ENCODE measurements around the gene HCRTR2. TPM values are rescaled to one million over a fixed set of nuclear protein-coding genes. Genes with fewer than 3 reads are reported as not detected.
"Not testable (repeated sequence)": the region's sequence is repeated elsewhere in the genome, so short reads cannot be mapped to it uniquely, and the experiment has no call there.

Gene HCRTR2
- total RNA-seq, 1 donor from 2014 or later, result not detected

- intact Hi-C loops (cut with micrococcal nuclease), result no loop called here
Observed at GRCh38 chr6:55212156-55212555, 37.8 kb downstream of the HCRTR2 start.

GRCh38 chr6:55220961-55221360 lies 46.6 kb downstream of the HCRTR2 start:
- intact Hi-C loops (cut with micrococcal nuclease), result no loop called here

- intact Hi-C loops (cut with micrococcal nuclease), result no loop called here
Observed at GRCh38 chr6:55227862-55228261, 53.5 kb downstream of the HCRTR2 start.

DNA sequence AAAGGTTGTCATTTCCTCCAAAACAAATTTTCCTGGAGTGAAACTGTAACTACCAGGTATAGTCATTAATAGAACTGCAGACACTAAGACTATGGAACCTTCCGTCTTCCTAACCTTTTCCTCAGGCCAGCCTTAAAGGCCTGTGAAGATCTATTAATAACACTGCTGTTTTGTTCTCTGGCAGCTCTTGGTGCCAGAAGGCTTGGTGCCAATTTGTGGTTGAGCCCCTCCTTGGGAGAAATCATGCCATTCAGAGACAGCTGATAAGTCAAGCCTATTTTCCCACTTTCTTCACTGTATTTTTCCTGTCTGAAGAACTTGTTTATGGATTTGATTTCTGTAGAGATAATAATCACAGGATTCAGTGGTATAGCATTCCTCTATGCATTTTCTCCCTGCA lies 64.8 kb downstream of the HCRTR2 start:
- intact Hi-C loops (cut with micrococcal nuclease), result no loop called here

- intact Hi-C loops (cut with micrococcal nuclease), result loop anchor here (2.0 kb wide), 1 partner anchor 522 kb away; no protein-coding TSS in a partner anchor
Observed at GRCh38 chr6:55240975-55241605, 66.8 kb downstream of the HCRTR2 start.

DNA sequence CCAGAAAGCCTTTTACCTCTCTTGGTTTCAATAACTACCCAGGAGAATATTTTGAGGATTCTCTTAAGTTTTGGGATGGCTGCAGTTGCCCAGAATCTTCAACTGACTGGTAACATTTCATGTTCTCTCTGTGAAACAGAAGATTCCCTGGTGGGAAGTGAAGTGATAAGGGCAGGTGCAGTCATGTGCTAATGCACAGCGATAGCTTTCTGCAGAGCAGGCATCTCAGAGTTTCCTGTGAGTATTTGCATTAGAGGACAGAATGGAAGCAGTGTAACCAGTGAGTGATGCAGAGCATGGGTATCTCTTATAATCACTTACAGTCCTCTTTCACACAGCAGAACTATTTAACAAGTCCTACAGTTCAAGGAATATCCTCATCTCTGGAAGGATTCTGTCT lies 76.1 kb downstream of the HCRTR2 start:
- intact Hi-C loops (cut with micrococcal nuclease), result no loop called here

- intact Hi-C loops (cut with micrococcal nuclease), result no loop called here
Observed at GRCh38 chr6:55255113-55255512, 80.8 kb downstream of the HCRTR2 start.

GRCh38 chr6:55260181-55260580 lies 85.9 kb downstream of the HCRTR2 start:
- intact Hi-C loops (cut with micrococcal nuclease), result no loop called here

- intact Hi-C loops (cut with micrococcal nuclease), result no loop called here
Observed at GRCh38 chr6:55265409-55266114, 91.2 kb downstream of the HCRTR2 start.

DNA sequence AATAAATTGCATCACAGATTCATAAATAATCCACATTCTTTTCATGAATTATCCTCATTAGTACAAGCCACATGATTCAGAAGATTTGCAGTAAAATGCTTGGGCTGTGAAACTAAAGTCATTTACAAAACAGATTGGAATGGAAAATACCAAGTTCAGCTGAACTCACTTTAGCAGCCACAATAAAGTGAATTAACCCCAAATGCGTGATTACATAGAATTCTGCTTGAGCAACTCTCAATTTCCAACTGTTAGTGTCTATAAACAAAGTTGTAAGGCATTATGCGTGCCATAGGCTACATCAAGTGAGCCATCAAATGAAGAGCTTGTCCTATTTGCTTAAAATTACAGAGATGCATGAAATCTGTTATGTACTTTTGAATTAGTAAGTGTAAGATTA lies 92.6 kb downstream of the HCRTR2 start:
- intact Hi-C loops (cut with micrococcal nuclease), result no loop called here

GRCh38 chr6:55276745-55277530 lies 102.6 kb downstream of the HCRTR2 start:
- intact Hi-C loops (cut with micrococcal nuclease), result no loop called here

- intact Hi-C loops (cut with micrococcal nuclease), result no loop called here
Observed at GRCh38 chr6:55277646-55278045, 103.3 kb downstream of the HCRTR2 start.

- intact Hi-C loops (cut with micrococcal nuclease), result no loop called here
Observed at GRCh38 chr6:55281215-55281614, 106.9 kb downstream of the HCRTR2 start.

- intact Hi-C loops (cut with micrococcal nuclease), result no loop called here
Observed at GRCh38 chr6:55282115-55282514, 107.8 kb downstream of the HCRTR2 start.

DNA sequence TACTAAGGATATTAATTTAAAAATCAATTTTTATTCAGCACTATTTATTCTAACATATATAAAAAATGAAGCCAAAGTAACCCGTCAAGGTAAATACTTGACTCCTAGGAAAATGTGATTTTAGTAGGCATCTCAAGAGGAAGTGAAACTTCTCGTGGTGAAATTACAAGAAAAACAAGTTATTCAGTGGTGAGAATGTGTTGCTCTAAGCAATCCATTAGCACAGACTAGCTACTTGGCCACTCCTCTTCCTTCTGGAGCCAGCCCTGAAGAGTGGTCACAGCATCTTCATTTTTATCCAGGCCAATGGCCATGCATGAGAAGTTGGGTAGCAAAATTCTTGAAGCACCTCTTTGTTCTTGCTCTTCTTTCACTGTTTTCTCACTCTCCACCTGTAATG lies 112.5 kb downstream of the HCRTR2 start:
- intact Hi-C loops (cut with micrococcal nuclease), result no loop called here

DNA sequence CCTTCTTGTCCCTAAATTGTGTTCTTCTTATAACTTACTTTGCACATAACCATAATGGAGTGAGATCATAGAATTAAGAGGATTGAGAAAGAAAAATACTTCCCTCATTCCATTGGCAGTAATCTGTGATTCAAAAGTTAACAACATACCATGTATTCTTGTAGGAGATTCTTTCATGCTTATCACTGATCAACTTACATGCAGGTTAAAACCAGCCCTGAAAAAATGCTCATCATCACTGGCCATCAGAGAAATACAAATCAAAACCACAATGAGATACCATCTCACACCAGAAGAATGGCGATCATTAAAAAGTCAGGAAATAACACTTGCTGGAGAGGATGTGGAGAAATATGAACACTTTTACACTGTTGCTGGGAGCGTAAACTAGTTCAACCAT lies 116.4 kb downstream of the HCRTR2 start:
- intact Hi-C loops (cut with micrococcal nuclease), result no loop called here

GRCh38 chr6:55293116-55293515 lies 118.8 kb downstream of the HCRTR2 start:
- intact Hi-C loops (cut with micrococcal nuclease), result no loop called here

- intact Hi-C loops (cut with micrococcal nuclease), result not testable (repeated sequence)
Observed at GRCh38 chr6:55297214-55297613, 122.9 kb downstream of the HCRTR2 start.

DNA sequence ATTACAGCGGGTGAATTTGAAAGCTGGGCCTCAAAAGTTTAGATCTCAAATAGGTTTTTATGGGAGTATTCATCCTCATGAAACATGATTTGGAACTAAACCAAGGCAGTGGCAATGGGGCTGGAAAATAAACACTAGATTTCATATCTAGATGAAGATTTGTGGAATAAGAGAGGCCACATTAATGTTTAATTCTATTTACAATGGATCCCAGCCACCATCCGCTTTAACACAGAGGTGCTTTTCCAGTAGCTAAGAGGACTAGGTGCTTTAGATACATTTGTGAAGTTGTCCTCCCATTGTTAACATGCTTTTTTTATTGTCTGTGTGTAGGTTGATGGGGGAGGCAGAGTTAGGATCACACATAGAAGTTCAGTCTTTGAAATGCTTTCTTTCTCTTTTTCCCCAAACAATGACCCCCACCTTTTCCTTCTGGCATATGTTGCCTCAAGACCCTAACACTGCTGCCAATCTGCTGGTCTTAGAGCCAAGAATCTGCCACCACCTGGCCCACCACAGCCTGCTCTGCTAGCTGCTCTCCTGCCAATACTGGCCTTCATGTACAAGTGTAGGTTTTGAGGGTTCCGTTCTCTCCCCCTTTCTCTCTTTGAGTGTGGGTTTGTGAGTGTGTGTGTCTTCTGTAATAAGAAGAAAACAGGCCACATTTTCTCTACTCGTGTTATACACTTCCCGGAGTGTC lies 125.1 kb downstream of the HCRTR2 start:
- intact Hi-C loops (cut with micrococcal nuclease), result no loop called here

DNA sequence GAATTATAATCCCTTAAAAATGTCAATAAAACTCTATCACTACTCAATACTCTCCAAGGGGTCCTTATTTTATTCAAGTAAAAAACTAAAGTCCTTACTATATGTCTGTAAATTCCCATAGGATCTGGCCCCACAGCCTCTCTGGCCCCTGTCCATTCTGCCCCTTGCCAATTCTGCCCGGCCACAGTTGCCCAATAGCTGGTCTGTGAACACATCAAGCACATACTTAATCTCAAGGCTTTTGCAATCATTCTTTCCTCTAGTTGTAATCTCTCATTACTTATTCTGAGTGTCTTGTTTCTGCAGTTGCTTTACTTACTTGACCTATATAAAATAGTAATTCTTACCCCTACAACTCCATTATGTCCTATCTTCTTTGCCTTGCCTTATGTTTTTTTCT lies 130.4 kb downstream of the HCRTR2 start:
- intact Hi-C loops (cut with micrococcal nuclease), result no loop called here

- intact Hi-C loops (cut with micrococcal nuclease), result no loop called here
Observed at GRCh38 chr6:55319961-55320695, 145.8 kb downstream of the HCRTR2 start.

Measured in T-helper 2 cell treated with Interferon-gamma antibody and Interleukin-4, amounts not matched to agents 100 ng/mL and 5 ng/mL, for 36 hours (primary cell).